KMS-11 (cell line): ENCODE data around the gene C5orf24.

Experiments
- H2AFZ ChIP-seq: fragments of 200-600 bp; sonication (generic); 2 replicates; pipeline ENCODE4 v1.6.1; 2016; ENCODE audit warnings: antibody characterized with exemption, mixed run types, low read depth
- H3K27ac ChIP-seq: fragments of 200-600 bp; sonication (generic); 2 replicates; pipeline ENCODE4 v1.6.1; 2016; ENCODE audit warnings: mild to moderate bottlenecking, mixed run types
- H3K27me3 ChIP-seq: fragments of 200-600 bp; sonication (generic); 2 replicates; pipeline ENCODE4 v1.6.1; 2017; ENCODE audit warnings: mild to moderate bottlenecking, low read depth, mixed run types, moderate library complexity; ENCODE audit not compliant: insufficient read depth
- H3K36me3 ChIP-seq: fragments of 200-600 bp; sonication (generic); 2 replicates; pipeline ENCODE4 v1.6.1; 2017; ENCODE audit warnings: mild to moderate bottlenecking, mixed run types; ENCODE audit not compliant: insufficient read depth
- H3K4me1 ChIP-seq: fragments of 200-600 bp; sonication (generic); 2 replicates; pipeline ENCODE4 v1.6.1; 2016; ENCODE audit warnings: mild to moderate bottlenecking, low read depth, mixed run types; ENCODE audit not compliant: poor library complexity, severe bottlenecking
- H3K4me2 ChIP-seq: fragments of 200-600 bp; sonication (generic); 2 replicates; pipeline ENCODE4 v1.7.0; 2016; ENCODE audit warnings: mild to moderate bottlenecking, mixed run types
- H3K4me3 ChIP-seq: fragments of 200-600 bp; sonication (generic); IDR thresholded peaks from 2 replicates; pipeline ENCODE4 v1.6.1; 2017; ENCODE audit warnings: low read depth, low read length, mixed read lengths; ENCODE audit not compliant: insufficient read depth
- H3K79me2 ChIP-seq: fragments of 200-600 bp; sonication (generic); 2 replicates; pipeline ENCODE4 v1.6.1; 2016; ENCODE audit warnings: low read depth, mixed run types; ENCODE audit not compliant: insufficient read depth
- H3K9ac ChIP-seq: fragments of 200-600 bp; sonication (generic); 2 replicates; pipeline ENCODE4 v1.6.1; 2016; ENCODE audit warnings: mild to moderate bottlenecking, mixed run types
- H4K20me1 ChIP-seq: fragments of 200-600 bp; sonication (generic); 2 replicates; pipeline ENCODE4 v1.6.1; 2016; ENCODE audit warnings: mild to moderate bottlenecking, mixed run types; ENCODE audit not compliant: insufficient read depth
- TF ChIP-seq, protein P1 (sequence below): fragments of 200-600 bp; sonication (generic); conservative IDR thresholded peaks from 2 replicates; pipeline ENCODE4 v1.6.1; 2017; ENCODE audit warnings: low read depth, mild to moderate bottlenecking, antibody characterized with exemption, low read length, moderate library complexity, mixed read lengths

Gene C5orf24

GRCh38 chr5:134887593-134888159 lies 41.9 kb downstream of the C5orf24 start:
- Histone ChIP-seq H3K4me2 (no peak overlapping the region), H2AFZ (no peak overlapping the region), H4K20me1 (no peaks in the 10 kb centered on the region), H3K79me2 (peaks cover 15% of the 10 kb centered on the region; the same call in 1 of the 2 replicates), H3K36me3 (no peaks in the 10 kb centered on the region), H3K27ac (no peak overlapping the region), H3K4me3 (no peak overlapping the region), H3K4me1 (peaks cover 37% of the 10 kb centered on the region), H3K9ac (no peak overlapping the region), H3K27me3 (no peaks in the 10 kb centered on the region)
- TF ChIP-seq, protein P1, sequence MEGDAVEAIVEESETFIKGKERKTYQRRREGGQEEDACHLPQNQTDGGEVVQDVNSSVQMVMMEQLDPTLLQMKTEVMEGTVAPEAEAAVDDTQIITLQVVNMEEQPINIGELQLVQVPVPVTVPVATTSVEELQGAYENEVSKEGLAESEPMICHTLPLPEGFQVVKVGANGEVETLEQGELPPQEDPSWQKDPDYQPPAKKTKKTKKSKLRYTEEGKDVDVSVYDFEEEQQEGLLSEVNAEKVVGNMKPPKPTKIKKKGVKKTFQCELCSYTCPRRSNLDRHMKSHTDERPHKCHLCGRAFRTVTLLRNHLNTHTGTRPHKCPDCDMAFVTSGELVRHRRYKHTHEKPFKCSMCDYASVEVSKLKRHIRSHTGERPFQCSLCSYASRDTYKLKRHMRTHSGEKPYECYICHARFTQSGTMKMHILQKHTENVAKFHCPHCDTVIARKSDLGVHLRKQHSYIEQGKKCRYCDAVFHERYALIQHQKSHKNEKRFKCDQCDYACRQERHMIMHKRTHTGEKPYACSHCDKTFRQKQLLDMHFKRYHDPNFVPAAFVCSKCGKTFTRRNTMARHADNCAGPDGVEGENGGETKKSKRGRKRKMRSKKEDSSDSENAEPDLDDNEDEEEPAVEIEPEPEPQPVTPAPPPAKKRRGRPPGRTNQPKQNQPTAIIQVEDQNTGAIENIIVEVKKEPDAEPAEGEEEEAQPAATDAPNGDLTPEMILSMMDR, result no peak

DNA sequence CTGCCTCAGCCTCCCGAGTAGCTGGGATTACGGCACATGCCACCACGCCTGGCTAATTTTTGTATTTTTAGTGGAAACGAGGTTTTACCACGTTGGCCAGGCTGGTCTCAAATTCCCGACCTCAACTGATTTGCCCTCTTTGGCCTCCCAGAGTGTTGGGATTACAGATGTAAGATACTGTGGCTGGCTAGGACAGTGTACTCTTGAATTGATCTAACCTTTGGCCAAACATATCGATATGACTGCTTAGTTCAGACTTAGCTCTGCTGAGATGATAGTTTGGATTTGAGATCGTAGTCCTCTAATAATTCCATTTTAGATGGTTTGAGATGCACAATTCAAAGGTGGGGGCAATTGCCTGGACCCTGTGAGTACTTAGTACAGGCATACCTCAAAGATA lies 43.6 kb downstream of the C5orf24 start:
- Histone ChIP-seq H3K79me2 (peaks cover 15% of the 10 kb centered on the region; the same call in 1 of the 2 replicates), H3K27ac (no peak overlapping the region), H2AFZ (no peak overlapping the region), H3K9ac (no peak overlapping the region), H3K4me2 (no peak overlapping the region), H3K27me3 (no peaks in the 10 kb centered on the region), H3K36me3 (no peaks in the 10 kb centered on the region), H4K20me1 (no peaks in the 10 kb centered on the region), H3K4me1 (peaks cover 42% of the 10 kb centered on the region), H3K4me3 (no peak overlapping the region)
- TF ChIP-seq, protein P1, result no peak

GRCh38 chr5:134891473-134891872 lies 45.7 kb downstream of the C5orf24 start:
- Histone ChIP-seq H4K20me1 (no peaks in the 10 kb centered on the region), H3K79me2 (peaks cover 15% of the 10 kb centered on the region; the same call in 1 of the 2 replicates), H2AFZ (no peak overlapping the region), H3K36me3 (no peaks in the 10 kb centered on the region), H3K9ac (no peak overlapping the region), H3K27ac (no peak overlapping the region), H3K4me3 (no peak overlapping the region), H3K27me3 (no peaks in the 10 kb centered on the region), H3K4me1 (peaks cover 21% of the 10 kb centered on the region), H3K4me2 (no peak overlapping the region)
- TF ChIP-seq, protein P1, result no peak

- Histone ChIP-seq H3K27me3 (no peaks in the 10 kb centered on the region), H2AFZ (no peak overlapping the region), H3K4me1 (peaks cover 13% of the 10 kb centered on the region), H3K9ac (no peak overlapping the region), H3K4me3 (no peak overlapping the region), H3K4me2 (no peak overlapping the region), H3K79me2 (peaks cover 12% of the 10 kb centered on the region; the same call in 1 of the 2 replicates), H4K20me1 (no peaks in the 10 kb centered on the region), H3K36me3 (no peaks in the 10 kb centered on the region), H3K27ac (no peak overlapping the region)
- TF ChIP-seq, protein P1, result no peak
These were observed 46.5 kb downstream of the C5orf24 start for GRCh38 chr5:134892282-134892681.
